ENCODE measurements around the gene MAN1A1.

DNA sequence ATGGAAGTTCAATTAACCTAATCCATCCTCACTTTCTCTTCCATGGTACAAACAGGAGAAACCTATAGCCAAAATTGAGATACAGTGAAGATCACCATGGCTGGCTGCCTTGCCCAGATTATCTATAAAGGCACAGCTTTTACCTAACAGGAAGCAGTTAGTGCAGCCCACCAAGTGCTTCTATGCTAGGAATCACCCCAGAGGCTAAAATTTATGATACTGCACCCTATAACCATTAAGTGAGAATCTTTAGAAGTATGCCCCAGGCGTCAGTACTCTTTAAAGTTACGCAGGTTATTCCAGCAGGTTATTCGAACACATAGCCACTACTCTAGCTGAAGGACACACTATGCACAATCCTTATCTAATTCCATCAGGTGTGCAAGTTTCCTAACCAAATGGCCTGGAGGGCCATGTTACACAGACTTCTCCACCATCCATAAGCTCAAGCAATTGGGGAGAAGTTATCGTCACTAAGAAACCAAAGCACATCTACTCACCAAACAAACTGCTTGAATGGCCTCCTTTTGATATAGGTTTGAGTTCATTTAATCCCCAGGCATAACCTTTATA, 43.1 kb downstream of the MAN1A1 start:
- TF ChIP-seq, protein P1, sequence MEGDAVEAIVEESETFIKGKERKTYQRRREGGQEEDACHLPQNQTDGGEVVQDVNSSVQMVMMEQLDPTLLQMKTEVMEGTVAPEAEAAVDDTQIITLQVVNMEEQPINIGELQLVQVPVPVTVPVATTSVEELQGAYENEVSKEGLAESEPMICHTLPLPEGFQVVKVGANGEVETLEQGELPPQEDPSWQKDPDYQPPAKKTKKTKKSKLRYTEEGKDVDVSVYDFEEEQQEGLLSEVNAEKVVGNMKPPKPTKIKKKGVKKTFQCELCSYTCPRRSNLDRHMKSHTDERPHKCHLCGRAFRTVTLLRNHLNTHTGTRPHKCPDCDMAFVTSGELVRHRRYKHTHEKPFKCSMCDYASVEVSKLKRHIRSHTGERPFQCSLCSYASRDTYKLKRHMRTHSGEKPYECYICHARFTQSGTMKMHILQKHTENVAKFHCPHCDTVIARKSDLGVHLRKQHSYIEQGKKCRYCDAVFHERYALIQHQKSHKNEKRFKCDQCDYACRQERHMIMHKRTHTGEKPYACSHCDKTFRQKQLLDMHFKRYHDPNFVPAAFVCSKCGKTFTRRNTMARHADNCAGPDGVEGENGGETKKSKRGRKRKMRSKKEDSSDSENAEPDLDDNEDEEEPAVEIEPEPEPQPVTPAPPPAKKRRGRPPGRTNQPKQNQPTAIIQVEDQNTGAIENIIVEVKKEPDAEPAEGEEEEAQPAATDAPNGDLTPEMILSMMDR (IDR thresholded peaks at IDR 0.05; ENCODE audit: low read depth, low read length, missing input control): no peak
- TF ChIP-seq, protein P2, sequence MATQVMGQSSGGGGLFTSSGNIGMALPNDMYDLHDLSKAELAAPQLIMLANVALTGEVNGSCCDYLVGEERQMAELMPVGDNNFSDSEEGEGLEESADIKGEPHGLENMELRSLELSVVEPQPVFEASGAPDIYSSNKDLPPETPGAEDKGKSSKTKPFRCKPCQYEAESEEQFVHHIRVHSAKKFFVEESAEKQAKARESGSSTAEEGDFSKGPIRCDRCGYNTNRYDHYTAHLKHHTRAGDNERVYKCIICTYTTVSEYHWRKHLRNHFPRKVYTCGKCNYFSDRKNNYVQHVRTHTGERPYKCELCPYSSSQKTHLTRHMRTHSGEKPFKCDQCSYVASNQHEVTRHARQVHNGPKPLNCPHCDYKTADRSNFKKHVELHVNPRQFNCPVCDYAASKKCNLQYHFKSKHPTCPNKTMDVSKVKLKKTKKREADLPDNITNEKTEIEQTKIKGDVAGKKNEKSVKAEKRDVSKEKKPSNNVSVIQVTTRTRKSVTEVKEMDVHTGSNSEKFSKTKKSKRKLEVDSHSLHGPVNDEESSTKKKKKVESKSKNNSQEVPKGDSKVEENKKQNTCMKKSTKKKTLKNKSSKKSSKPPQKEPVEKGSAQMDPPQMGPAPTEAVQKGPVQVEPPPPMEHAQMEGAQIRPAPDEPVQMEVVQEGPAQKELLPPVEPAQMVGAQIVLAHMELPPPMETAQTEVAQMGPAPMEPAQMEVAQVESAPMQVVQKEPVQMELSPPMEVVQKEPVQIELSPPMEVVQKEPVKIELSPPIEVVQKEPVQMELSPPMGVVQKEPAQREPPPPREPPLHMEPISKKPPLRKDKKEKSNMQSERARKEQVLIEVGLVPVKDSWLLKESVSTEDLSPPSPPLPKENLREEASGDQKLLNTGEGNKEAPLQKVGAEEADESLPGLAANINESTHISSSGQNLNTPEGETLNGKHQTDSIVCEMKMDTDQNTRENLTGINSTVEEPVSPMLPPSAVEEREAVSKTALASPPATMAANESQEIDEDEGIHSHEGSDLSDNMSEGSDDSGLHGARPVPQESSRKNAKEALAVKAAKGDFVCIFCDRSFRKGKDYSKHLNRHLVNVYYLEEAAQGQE (IDR thresholded peaks at IDR 0.05): no peak
- no peak for TF ChIP-seq NR2F2 (IDR thresholded peaks at IDR 0.05)
- no peak for TF ChIP-seq YY1 (IDR thresholded peaks at IDR 0.05)
- TF ChIP-seq, protein P3, sequence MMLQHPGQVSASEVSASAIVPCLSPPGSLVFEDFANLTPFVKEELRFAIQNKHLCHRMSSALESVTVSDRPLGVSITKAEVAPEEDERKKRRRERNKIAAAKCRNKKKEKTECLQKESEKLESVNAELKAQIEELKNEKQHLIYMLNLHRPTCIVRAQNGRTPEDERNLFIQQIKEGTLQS (IDR thresholded peaks at IDR 0.05): no peak
- TF ChIP-seq MAX (IDR thresholded peaks at IDR 0.05): no peak
- TF ChIP-seq RAD21 (IDR thresholded peaks at IDR 0.05): no peak
- no peak for TF ChIP-seq JUND (IDR thresholded peaks at IDR 0.05)
- no peak for TF ChIP-seq FOXA1 (IDR thresholded peaks at IDR 0.05)
- TF ChIP-seq TAF1 (conservative IDR thresholded peaks at IDR 0.05): no peak

All from liver (tissue), 3 donors.